Stimulated activated CD4-positive, alpha-beta T cell treated with anti-CD3 and anti-CD28 coated beads, Interleukin-1b, Interleukin-23, amount 100 ng/mL, for 24 hours (primary cell): ENCODE results near the gene HAGHL.

ENCODE experiments used
- DNase-seq, 4 experiments: peaks; one replicate each; pipeline ENCODE4 v3.0.0-alpha.2; 2020; ENCODE audit warnings: low read depth in 4 of 4, low spot score in 1 of 4

Gene HAGHL

GRCh38 chr16:706189-707061 is 20.5 kb upstream of the HAGHL start:
- DNase-seq = no peak

GRCh38 chr16:707062-707538 is 19.8 kb upstream of the HAGHL start:
- no peak for DNase-seq

DNA sequence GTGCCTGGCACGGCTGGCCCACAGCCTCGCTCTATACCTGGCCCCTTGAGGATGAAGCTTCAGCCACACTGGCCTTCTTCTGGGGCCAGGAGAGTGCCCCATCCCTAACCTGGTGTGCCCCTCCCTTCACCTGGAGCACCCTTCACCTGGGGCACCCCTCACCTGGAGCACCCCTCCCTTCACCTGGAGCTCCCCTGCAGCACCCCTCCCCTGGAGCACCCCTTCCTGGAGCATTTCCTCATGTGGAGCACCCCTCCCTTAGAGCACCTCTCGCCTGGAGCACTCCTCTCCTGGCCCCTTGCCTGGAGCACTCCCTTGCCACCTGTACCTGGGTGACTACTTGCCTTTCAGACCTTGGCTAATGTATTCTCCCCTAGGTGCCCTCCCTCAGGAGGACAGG is 18.9 kb upstream of the HAGHL start:
- DNase-seq = no peak

DNA sequence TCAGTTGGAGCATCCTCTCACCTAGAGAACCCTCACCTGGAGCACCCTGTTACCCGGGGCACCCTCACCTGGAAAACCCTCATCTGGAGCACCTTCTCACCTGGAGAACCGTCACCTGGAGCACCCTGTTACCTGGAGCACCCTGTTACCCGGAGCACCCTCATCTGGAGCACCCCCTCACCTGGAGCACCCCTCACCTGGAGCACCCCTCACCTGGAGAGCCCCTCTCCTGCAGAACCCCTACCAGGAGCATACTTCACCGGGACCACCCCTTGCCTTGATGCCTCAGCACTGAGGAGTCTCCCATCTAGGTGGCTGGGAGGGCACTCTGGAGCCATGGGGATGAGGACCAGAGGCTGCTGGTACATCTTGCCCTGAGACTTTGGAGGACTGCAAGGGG is 17.9 kb upstream of the HAGHL start:
- no peak for DNase-seq

DNA sequence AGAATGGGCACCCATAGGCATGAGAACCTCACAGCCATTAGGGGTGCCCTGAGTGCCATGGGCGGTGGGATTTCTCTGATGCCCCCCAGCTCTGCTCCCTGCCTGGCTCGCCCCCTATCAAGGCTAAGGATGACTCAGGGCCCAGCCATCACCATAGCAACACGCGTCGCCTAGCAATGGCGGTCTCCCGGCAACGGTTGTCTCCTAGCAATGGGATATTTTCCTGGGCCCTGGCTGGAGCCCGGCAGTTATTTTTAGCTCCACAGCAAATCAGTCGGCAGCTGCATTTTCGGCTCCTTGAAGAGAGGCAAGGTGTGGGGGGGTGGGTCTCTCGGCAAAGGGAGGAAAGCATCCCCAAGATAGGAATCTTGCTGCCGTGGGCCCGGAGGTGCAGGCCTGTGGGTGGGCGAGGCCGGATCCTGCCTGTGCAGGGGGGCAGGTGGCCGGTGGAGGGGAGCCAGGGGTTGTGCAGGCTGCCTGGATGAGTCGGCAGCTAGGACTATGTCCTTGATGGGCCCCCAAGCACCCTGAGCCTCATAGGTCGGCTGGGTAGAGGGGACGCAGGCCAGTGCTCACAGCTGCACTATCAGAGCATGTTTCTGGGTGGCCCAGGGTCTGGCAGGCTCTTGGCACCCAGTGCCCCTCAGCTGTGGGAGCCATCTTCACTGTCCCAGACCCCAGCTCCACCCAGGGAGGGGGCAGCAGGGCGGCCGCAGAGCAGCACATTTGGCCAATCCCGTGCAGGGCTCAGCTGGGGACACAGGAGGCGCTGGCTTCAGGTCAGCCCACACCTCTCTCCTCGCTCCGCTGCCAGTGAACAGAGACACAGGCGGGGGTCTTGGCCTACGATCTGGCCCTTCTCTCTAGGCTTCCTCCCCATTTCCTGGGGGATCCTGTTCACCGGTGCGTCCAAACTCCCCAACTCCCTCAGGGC is 17.1 kb upstream of the HAGHL start:
- DNase-seq = no peak

GRCh38 chr16:710500-711075 is 16.3 kb upstream of the HAGHL start:
- DNase-seq = no peak

DNA sequence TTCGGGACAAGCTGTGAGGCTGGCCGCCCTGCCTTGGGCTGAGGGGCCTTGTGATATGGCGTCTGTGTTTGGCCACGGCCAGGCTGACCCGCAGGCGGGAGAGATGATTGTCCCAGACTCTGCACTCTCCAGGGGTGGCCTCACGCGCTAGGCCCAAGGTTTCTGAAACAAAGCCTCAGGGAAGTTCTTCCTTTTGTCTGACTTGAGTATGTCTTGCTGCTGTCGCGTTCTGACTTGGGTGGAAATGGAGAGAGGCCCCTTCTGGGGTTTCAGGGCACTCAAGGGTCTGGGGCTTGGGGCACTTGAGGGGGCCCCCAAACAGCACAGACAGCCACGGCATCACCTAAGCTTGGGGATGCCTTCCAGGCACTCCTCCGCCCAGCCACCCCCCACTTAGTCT is 15.8 kb upstream of the HAGHL start:
- DNase-seq = no peak

- peak; percentile 68 to 75 (median 72) for DNase-seq
These were observed 15.2 kb upstream of the HAGHL start for GRCh38 chr16:711548-712320.

- peak in 1 of 4 experiments; percentile 62 for DNase-seq
These were observed 14.1 kb upstream of the HAGHL start for GRCh38 chr16:712740-713250.

- DNase-seq = no peak
These were observed 12.8 kb upstream of the HAGHL start for GRCh38 chr16:714079-714478.

- peak; percentile 84 to 95 (median 85) for DNase-seq
These were observed 12.1 kb upstream of the HAGHL start, which contains the start of gene METRN for GRCh38 chr16:714558-715476. Gene METRN (plus strand): TSS chr16:715118. CDS start chr16:715290, 172 bp downstream.

- DNase-seq = no peak
These were observed 11.3 kb upstream of the HAGHL start for GRCh38 chr16:715477-716199.

- DNase-seq = no peak
These were observed 10.7 kb upstream of the HAGHL start for GRCh38 chr16:716200-716568.

DNA sequence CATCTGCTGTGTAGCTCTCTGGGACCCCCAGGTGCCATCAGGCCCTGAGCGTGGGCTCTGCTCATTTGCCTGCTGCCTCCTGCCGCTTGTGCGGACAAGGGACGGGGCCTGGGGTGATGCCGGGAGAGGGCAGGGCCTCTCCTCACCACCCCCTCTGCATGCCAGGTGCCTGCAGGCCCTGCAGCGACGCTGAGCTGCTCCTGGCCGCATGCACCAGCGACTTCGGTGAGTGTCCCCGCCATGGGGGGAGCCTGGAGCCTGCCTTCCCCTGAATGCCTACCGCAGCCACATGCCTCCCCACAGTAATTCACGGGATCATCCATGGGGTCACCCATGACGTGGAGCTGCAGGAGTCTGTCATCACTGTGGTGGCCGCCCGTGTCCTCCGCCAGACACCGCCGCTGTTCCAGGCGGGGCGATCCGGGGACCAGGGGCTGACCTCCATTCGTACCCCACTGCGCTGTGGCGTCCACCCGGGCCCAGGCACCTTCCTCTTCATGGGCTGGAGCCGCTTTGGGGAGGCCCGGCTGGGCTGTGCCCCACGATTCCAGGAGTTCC is 10.1 kb upstream of the HAGHL start:
- no peak for DNase-seq

DNA sequence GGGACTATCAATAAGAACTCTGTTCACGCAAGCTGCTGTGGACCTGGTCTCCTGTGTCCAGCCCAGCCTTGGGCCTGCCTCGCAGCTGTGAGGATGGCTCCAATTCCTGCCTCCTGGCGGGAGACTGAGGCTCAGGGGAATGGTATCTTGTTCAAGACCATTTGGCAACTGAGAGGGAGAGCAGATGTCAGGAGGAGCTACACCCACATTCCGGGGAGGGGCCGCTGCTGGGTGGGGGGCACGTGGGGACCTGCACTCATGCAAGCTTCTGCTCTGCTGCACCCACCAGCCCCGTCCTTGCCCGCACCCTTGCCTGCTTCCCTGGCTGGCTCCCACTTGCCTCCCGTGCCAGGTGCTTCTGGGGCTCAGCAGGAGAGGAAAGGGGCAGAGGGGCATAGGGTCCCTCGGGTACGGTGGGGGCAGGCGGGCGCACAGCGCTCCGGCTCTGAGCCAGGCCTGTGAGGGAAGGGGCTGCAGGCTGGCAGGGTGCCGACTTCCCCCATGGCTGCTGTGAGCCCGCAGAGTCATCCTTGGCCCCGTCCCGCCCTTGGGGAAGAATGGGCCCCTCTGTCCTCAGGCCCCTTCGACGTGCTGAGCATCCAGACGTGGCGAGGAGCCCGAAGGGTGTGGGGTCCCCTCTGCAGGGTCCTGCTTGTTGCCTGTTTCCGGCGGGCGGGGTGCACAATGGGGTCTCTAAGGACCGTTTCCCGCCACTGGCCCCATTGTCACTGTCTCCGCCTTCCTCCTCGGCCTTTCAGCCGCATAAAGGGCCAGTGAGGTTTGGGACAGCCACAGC is 9.3 kb upstream of the HAGHL start:
- no peak for DNase-seq

DNA sequence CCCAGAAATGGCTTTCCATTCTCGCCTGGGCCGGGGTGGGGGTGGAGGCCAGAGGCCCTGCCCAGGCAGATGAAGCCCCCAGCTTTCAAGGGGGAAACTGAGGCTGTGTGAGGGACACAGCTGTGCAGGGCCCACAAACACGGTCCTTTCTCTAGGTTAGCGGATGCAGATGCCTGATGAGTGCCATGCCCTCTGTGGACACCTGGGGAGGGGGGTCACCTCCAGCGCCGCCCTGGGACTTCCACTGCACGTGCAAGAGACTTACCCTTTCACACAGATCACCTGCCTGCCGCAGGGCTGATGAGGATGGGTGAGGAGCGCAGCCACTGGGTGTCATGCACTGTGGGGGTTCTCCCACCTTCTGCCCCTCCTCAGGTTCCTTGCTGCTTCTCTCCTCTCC is 8.5 kb upstream of the HAGHL start:
- DNase-seq = no peak

GRCh38 chr16:718922-719321 is 8.0 kb upstream of the HAGHL start:
- no peak for DNase-seq
